Measurements from ENCODE around the gene BCL2L15.

Gene BCL2L15

GRCh38 chr1:113887402-113888175 lies at the start of gene BCL2L15:
Gene BCL2L15 (minus strand): TSS chr1:113887581. CDS start chr1:113887375, 206 bp downstream.
- no peak for DNase-seq

GRCh38 chr1:113937146-113937545 lies 49.8 kb upstream of the BCL2L15 start:
- DNase-seq = no peak

- DNase-seq = no peak
Measured at GRCh38 chr1:113935970-113936369, 48.6 kb upstream of the BCL2L15 start.

GRCh38 chr1:113935176-113935575 lies 47.8 kb upstream of the BCL2L15 start:
- no peak for DNase-seq

GRCh38 chr1:113934511-113935055 lies 47.2 kb upstream of the BCL2L15 start:
- no peak for DNase-seq

GRCh38 chr1:113934006-113934405 lies 46.6 kb upstream of the BCL2L15 start:
- no peak for DNase-seq

GRCh38 chr1:113931451-113931851 lies 44.1 kb upstream of the BCL2L15 start:
- no peak for DNase-seq

- peak; percentile 68 for DNase-seq
Measured at GRCh38 chr1:113930499-113931161, 43.2 kb upstream of the BCL2L15 start.

GRCh38 chr1:113929750-113930498 lies 42.5 kb upstream of the BCL2L15 start:
- peak; percentile 78 for DNase-seq

GRCh38 chr1:113928941-113929749 lies 41.8 kb upstream of the BCL2L15 start, which contains the start of gene HIPK1:
Gene HIPK1 (plus strand): TSS chr1:113929324.
- DNase-seq = peak; percentile 94

- no peak for DNase-seq
Measured at GRCh38 chr1:113928187-113928930, 41.0 kb upstream of the BCL2L15 start.

- DNase-seq = no peak
Measured at GRCh38 chr1:113924473-113924872, 37.1 kb upstream of the BCL2L15 start.

- DNase-seq = no peak
Measured at GRCh38 chr1:113922957-113923356, 35.6 kb upstream of the BCL2L15 start.

GRCh38 chr1:113918243-113918642 lies 30.9 kb upstream of the BCL2L15 start:
- no peak for DNase-seq

GRCh38 chr1:113917400-113918082 lies 30.2 kb upstream of the BCL2L15 start:
- no peak for DNase-seq

GRCh38 chr1:113916974-113917373 lies 29.6 kb upstream of the BCL2L15 start:
- no peak for DNase-seq

- no peak for DNase-seq
Measured at GRCh38 chr1:113913887-113914664, 26.7 kb upstream of the BCL2L15 start.

- no peak for DNase-seq
Measured at GRCh38 chr1:113913312-113913668, 25.9 kb upstream of the BCL2L15 start.

- no peak for DNase-seq
Measured at GRCh38 chr1:113912594-113913311, 25.4 kb upstream of the BCL2L15 start.

GRCh38 chr1:113905435-113905861 lies 18.1 kb upstream of the BCL2L15 start:
- DNase-seq = no peak
